HepG2 (cell line): ENCODE measurements around the gene ZFR. TPM values are rescaled to one million over a fixed set of nuclear protein-coding genes. Genes with fewer than 3 reads are reported as not detected.

Experiments
- ELF3 ChIP-seq: IDR thresholded peaks from 2 replicates; pipeline ENCODE4 v1.6.1; 2016; ENCODE audit warnings: missing genetic modification reagents, missing compliant biosample characterization
- FOSL2 ChIP-seq: sonication (generic); formaldehyde crosslinking; IDR thresholded peaks from 2 replicates; pipeline ENCODE4 v1.4.0; 2020; ENCODE audit warnings: missing genetic modification reagents
- HIVEP1 ChIP-seq: sonication (generic); formaldehyde crosslinking; IDR thresholded peaks from 2 replicates; pipeline ENCODE4 v1.4.0; 2020; ENCODE audit warnings: mild to moderate bottlenecking, missing genetic modification reagents
- HMGA1 ChIP-seq: sonication (generic); formaldehyde crosslinking; conservative IDR thresholded peaks from 2 replicates; pipeline ENCODE4 v1.4.0; 2020; ENCODE audit warnings: missing genetic modification reagents
- MTA1 ChIP-seq: sonication (generic); formaldehyde crosslinking; IDR thresholded peaks from 2 replicates; pipeline ENCODE4 v1.4.0; 2020; ENCODE audit warnings: missing genetic modification reagents, mild to moderate bottlenecking, borderline replicate concordance
- POGZ ChIP-seq: sonication (generic); formaldehyde crosslinking; IDR thresholded peaks from 2 replicates; pipeline ENCODE4 v1.4.0; 2020; ENCODE audit warnings: mild to moderate bottlenecking, missing genetic modification reagents
- RFXAP ChIP-seq: sonication (generic); formaldehyde crosslinking; IDR thresholded peaks from 2 replicates; pipeline ENCODE4 v1.4.0; 2020; ENCODE audit warnings: missing genetic modification reagents, borderline replicate concordance
- SPEN ChIP-seq: sonication (generic); formaldehyde crosslinking; IDR thresholded peaks from 2 replicates; pipeline ENCODE4 v1.5.1; 2020; ENCODE audit warnings: low read depth, mild to moderate bottlenecking, missing genetic modification reagents
- STAG1 ChIP-seq: sonication (generic); formaldehyde crosslinking; IDR thresholded peaks from 2 replicates; pipeline ENCODE4 v1.4.0; 2020; ENCODE audit warnings: missing genetic modification reagents
- YEATS2 ChIP-seq: sonication (generic); formaldehyde crosslinking; IDR thresholded peaks from 2 replicates; pipeline ENCODE4 v1.4.0; 2020; ENCODE audit warnings: missing genetic modification reagents, borderline replicate concordance
- ZBTB42 ChIP-seq: sonication (generic); formaldehyde crosslinking; IDR thresholded peaks from 2 replicates; pipeline ENCODE4 v1.5.0; 2020; ENCODE audit warnings: mild to moderate bottlenecking, missing genetic modification reagents
- ZFP41 ChIP-seq: sonication (generic); formaldehyde crosslinking; IDR thresholded peaks from 2 replicates; pipeline ENCODE4 v1.4.0; 2020; ENCODE audit warnings: mild to moderate bottlenecking, missing genetic modification reagents, borderline replicate concordance
- ZMYM4 ChIP-seq: sonication (generic); formaldehyde crosslinking; IDR thresholded peaks from 2 replicates; pipeline ENCODE4 v1.8.1; 2023; ENCODE audit warnings: mild to moderate bottlenecking, missing genetic modification reagents
- ZNF577 ChIP-seq: sonication (generic); formaldehyde crosslinking; IDR thresholded peaks from 2 replicates; pipeline ENCODE4 v1.4.0; 2020; ENCODE audit warnings: mild to moderate bottlenecking, low read depth, missing genetic modification reagents, borderline replicate concordance
- polyA plus RNA-seq, 8 experiments: library from polyadenylated mRNA; depleted of rRNA in 3 of 8; stranded (reverse) in 7 of 8; unstranded in 1 of 8; fragments of >200 nt; fragmentation: Illumina TruSeq in 4 of 8; extraction: Trizol in 4 of 8; gene quantifications; 2 replicates each; pipeline versions ENCODE4 v1.2.1 to v1.2.3, GENCODE V29; 2011 to 2016; ENCODE audit warnings: low read depth in 4 of 8, missing spikeins in 1 of 8, mixed read lengths in 1 of 8; ENCODE audit not compliant: insufficient read depth in 1 of 8
- total RNA-seq, 5 experiments: library from RNA; depleted of rRNA; stranded (reverse); fragments of >200 nt; fragmentation: Illumina TruSeq; extraction: Trizol; gene quantifications; 2 replicates each; pipeline ENCODE4 v1.2.3, GENCODE V29; 2016; ENCODE audit warnings: low read depth in 1 of 5
- TF ChIP-seq, protein P1 (sequence below): sonication (generic); formaldehyde crosslinking; IDR thresholded peaks from 2 replicates; pipeline ENCODE4 v1.5.1; 2020; ENCODE audit warnings: mild to moderate bottlenecking, missing genetic modification reagents, moderate library complexity
- TF ChIP-seq, protein P2 (sequence below): IDR thresholded peaks from 2 replicates; pipeline ENCODE4 v1.6.1; 2012; ENCODE audit warnings: inconsistent platforms
- TF ChIP-seq, protein P3 (sequence below): sonication (generic); formaldehyde crosslinking; IDR thresholded peaks from 2 replicates; pipeline ENCODE4 v1.4.0; 2020; ENCODE audit warnings: missing genetic modification reagents
- TF ChIP-seq, protein P4 (sequence below): sonication (generic); IDR thresholded peaks from 2 replicates; pipeline ENCODE4 v1.6.1; 2016; ENCODE audit warnings: low read depth, borderline replicate concordance
- TF ChIP-seq, protein P5 (sequence below): sonication (generic); formaldehyde crosslinking; IDR thresholded peaks from 2 replicates; pipeline ENCODE4 v1.5.0; 2020; ENCODE audit warnings: mild to moderate bottlenecking, missing genetic modification reagents, moderate library complexity
- TF ChIP-seq, protein P6 (sequence below): sonication (generic); formaldehyde crosslinking; IDR thresholded peaks from 2 replicates; pipeline ENCODE4 v1.8.1; 2023; ENCODE audit warnings: mild to moderate bottlenecking, missing genetic modification reagents

ZFR gene
- total and polyA plus RNA-seq, 2 of the 13 experiments (the other 11 are each of a cell fraction or from before 2014, with no cell fraction given), result 89.0 to 92.8 TPM

DNA sequence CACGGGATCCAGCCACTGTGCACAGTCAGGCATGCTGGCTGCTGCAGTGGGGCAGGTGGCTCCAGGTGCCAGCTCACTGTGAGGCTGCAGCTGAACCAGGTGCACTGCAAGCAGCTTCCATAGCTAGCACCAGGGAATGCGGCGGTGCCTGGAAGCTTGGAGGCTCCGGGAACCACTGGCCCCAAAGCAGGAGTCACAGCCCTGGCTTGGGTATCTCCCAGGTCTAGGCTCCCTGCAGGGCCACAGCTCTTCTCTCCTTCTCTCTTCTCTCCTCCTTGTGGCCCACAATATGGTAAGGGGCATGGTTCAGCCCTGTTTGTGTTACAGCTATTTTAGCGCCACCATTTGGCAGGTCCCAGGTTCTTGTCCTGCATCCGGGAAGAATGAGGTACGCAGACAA lies 125.1 kb downstream of the ZFR start (continued):
- TF ChIP-seq, protein P1, sequence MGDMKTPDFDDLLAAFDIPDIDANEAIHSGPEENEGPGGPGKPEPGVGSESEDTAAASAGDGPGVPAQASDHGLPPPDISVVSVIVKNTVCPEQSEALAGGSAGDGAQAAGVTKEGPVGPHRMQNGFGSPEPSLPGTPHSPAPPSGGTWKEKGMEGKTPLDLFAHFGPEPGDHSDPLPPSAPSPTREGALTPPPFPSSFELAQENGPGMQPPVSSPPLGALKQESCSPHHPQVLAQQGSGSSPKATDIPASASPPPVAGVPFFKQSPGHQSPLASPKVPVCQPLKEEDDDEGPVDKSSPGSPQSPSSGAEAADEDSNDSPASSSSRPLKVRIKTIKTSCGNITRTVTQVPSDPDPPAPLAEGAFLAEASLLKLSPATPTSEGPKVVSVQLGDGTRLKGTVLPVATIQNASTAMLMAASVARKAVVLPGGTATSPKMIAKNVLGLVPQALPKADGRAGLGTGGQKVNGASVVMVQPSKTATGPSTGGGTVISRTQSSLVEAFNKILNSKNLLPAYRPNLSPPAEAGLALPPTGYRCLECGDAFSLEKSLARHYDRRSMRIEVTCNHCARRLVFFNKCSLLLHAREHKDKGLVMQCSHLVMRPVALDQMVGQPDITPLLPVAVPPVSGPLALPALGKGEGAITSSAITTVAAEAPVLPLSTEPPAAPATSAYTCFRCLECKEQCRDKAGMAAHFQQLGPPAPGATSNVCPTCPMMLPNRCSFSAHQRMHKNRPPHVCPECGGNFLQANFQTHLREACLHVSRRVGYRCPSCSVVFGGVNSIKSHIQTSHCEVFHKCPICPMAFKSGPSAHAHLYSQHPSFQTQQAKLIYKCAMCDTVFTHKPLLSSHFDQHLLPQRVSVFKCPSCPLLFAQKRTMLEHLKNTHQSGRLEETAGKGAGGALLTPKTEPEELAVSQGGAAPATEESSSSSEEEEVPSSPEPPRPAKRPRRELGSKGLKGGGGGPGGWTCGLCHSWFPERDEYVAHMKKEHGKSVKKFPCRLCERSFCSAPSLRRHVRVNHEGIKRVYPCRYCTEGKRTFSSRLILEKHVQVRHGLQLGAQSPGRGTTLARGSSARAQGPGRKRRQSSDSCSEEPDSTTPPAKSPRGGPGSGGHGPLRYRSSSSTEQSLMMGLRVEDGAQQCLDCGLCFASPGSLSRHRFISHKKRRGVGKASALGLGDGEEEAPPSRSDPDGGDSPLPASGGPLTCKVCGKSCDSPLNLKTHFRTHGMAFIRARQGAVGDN (CRISPR knock-in tag), result peak; percentile 60
- no peak for TF ChIP-seq RFXAP (CRISPR knock-in tag)
- TF ChIP-seq, protein P2, sequence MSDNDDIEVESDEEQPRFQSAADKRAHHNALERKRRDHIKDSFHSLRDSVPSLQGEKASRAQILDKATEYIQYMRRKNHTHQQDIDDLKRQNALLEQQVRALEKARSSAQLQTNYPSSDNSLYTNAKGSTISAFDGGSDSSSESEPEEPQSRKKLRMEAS, result 0 out of 2 replicates have a peak, but pooled peaks have one; percentile 16
- no peak for TF ChIP-seq SPEN (CRISPR knock-in tag)
- peak; percentile 8; the same call in 1 of the 2 replicates for TF ChIP-seq HIVEP1 (CRISPR knock-in tag)
- no peak for TF ChIP-seq HMGA1
- TF ChIP-seq STAG1 (CRISPR knock-in tag), result peak; percentile 63
- no peak for TF ChIP-seq MTA1 (CRISPR knock-in tag)
- TF ChIP-seq, protein P3, sequence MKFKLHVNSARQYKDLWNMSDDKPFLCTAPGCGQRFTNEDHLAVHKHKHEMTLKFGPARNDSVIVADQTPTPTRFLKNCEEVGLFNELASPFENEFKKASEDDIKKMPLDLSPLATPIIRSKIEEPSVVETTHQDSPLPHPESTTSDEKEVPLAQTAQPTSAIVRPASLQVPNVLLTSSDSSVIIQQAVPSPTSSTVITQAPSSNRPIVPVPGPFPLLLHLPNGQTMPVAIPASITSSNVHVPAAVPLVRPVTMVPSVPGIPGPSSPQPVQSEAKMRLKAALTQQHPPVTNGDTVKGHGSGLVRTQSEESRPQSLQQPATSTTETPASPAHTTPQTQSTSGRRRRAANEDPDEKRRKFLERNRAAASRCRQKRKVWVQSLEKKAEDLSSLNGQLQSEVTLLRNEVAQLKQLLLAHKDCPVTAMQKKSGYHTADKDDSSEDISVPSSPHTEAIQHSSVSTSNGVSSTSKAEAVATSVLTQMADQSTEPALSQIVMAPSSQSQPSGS (CRISPR knock-in tag), result no peak
- no peak for TF ChIP-seq ZNF577 (CRISPR knock-in tag)
- TF ChIP-seq YEATS2 (CRISPR knock-in tag), result no peak
- TF ChIP-seq POGZ (CRISPR knock-in tag), result peak; percentile 15; the same call in 1 of the 2 replicates
- TF ChIP-seq, protein P4, sequence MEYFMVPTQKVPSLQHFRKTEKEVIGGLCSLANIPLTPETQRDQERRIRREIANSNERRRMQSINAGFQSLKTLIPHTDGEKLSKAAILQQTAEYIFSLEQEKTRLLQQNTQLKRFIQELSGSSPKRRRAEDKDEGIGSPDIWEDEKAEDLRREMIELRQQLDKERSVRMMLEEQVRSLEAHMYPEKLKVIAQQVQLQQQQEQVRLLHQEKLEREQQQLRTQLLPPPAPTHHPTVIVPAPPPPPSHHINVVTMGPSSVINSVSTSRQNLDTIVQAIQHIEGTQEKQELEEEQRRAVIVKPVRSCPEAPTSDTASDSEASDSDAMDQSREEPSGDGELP, result no peak
- TF ChIP-seq ZMYM4 (CRISPR knock-in tag), result 0 out of 2 replicates have a peak, but pooled peaks have one; percentile 25
- no peak for TF ChIP-seq ZFP41 (CRISPR knock-in tag)
- TF ChIP-seq ZBTB42 (CRISPR knock-in tag), result no peak
- TF ChIP-seq ELF3 (CRISPR knock-in tag), result 0 out of 2 replicates have a peak, but pooled peaks have one; percentile 18
- no peak for TF ChIP-seq FOSL2 (CRISPR knock-in tag)
- TF ChIP-seq, protein P5, sequence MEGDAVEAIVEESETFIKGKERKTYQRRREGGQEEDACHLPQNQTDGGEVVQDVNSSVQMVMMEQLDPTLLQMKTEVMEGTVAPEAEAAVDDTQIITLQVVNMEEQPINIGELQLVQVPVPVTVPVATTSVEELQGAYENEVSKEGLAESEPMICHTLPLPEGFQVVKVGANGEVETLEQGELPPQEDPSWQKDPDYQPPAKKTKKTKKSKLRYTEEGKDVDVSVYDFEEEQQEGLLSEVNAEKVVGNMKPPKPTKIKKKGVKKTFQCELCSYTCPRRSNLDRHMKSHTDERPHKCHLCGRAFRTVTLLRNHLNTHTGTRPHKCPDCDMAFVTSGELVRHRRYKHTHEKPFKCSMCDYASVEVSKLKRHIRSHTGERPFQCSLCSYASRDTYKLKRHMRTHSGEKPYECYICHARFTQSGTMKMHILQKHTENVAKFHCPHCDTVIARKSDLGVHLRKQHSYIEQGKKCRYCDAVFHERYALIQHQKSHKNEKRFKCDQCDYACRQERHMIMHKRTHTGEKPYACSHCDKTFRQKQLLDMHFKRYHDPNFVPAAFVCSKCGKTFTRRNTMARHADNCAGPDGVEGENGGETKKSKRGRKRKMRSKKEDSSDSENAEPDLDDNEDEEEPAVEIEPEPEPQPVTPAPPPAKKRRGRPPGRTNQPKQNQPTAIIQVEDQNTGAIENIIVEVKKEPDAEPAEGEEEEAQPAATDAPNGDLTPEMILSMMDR (CRISPR knock-in tag), result peak; percentile 70
- TF ChIP-seq, protein P6, sequence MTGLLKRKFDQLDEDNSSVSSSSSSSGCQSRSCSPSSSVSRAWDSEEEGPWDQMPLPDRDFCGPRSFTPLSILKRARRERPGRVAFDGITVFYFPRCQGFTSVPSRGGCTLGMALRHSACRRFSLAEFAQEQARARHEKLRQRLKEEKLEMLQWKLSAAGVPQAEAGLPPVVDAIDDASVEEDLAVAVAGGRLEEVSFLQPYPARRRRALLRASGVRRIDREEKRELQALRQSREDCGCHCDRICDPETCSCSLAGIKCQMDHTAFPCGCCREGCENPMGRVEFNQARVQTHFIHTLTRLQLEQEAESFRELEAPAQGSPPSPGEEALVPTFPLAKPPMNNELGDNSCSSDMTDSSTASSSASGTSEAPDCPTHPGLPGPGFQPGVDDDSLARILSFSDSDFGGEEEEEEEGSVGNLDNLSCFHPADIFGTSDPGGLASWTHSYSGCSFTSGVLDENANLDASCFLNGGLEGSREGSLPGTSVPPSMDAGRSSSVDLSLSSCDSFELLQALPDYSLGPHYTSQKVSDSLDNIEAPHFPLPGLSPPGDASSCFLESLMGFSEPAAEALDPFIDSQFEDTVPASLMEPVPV (CRISPR knock-in tag), result no peak
